GM12878 (cell line): Measurements from ENCODE around the gene DDR2. TPM values are rescaled to one million over a fixed set of nuclear protein-coding genes. Genes with fewer than 3 reads are reported as not detected.

Experiments used
- ASH2L ChIP-seq: fragments of 300-600, 200-600 bp; sonication (generic); IDR thresholded peaks from 2 replicates; pipeline ENCODE4 v1.6.1; 2017; ENCODE audit warnings: low read depth, mild to moderate bottlenecking, borderline replicate concordance
- CUX1 ChIP-seq: IDR thresholded peaks from 2 replicates; pipeline ENCODE4 v1.6.1; 2012; ENCODE audit warnings: improper control_type of control experiment, low read depth, low read length; ENCODE audit not compliant: insufficient replicate concordance
- DPF2 ChIP-seq: fragments of 450-650 bp; IDR thresholded peaks from 2 replicates; pipeline ENCODE4 v1.6.1; 2017; ENCODE audit warnings: mild to moderate bottlenecking
- FOXK2 ChIP-seq: fragments of 450-650 bp; IDR thresholded peaks from 2 replicates; pipeline ENCODE4 v1.6.1; 2017; ENCODE audit warnings: mild to moderate bottlenecking, moderate library complexity
- FOXM1 ChIP-seq: IDR thresholded peaks from 2 replicates; pipeline ENCODE4 v1.6.1; 2012; ENCODE audit warnings: low read depth, mild to moderate bottlenecking, inconsistent platforms, low read length, moderate library complexity
- KDM1A ChIP-seq: fragments of 200-600 bp; sonication (generic); IDR thresholded peaks from 2 replicates; pipeline ENCODE4 v1.6.1; 2016; ENCODE audit warnings: borderline replicate concordance
- MEF2B ChIP-seq: fragments of 450-650 bp; IDR thresholded peaks from 2 replicates; pipeline ENCODE4 v1.6.1; 2018; ENCODE audit warnings: mild to moderate bottlenecking, moderate library complexity; ENCODE audit not compliant: partially characterized antibody, poor library complexity, severe bottlenecking
- MTA3 ChIP-seq: IDR thresholded peaks from 2 replicates; pipeline ENCODE4 v1.6.1; 2012; ENCODE audit warnings: low read length, inconsistent platforms, borderline replicate concordance
- NBN ChIP-seq: fragments of 450-650 bp; IDR thresholded peaks from 2 replicates; pipeline ENCODE4 v1.6.1; 2016
- NFXL1 ChIP-seq: fragments of 450-650 bp; IDR thresholded peaks from 2 replicates; pipeline ENCODE4 v1.6.1; 2017; ENCODE audit warnings: antibody characterized with exemption, mild to moderate bottlenecking, borderline replicate concordance
- POLR2AphosphoS2 ChIP-seq: IDR thresholded peaks from 2 replicates; pipeline ENCODE4 v1.6.1; 2011; ENCODE audit warnings: low read depth, mild to moderate bottlenecking, low read length, improper control_type of control experiment, moderate library complexity
- RAD51 ChIP-seq: fragments of 450-650 bp; IDR thresholded peaks from 2 replicates; pipeline ENCODE4 v1.6.1; 2016; ENCODE audit warnings: moderate library complexity, mild to moderate bottlenecking, inconsistent platforms
- RELB ChIP-seq: fragments of 450-650 bp; IDR thresholded peaks from 2 replicates; pipeline ENCODE4 v1.6.1; 2017; ENCODE audit warnings: low read depth, mild to moderate bottlenecking, moderate library complexity
- SMAD1 ChIP-seq: fragments of 450-650 bp; IDR thresholded peaks from 2 replicates; pipeline ENCODE4 v1.6.1; 2018; ENCODE audit warnings: mild to moderate bottlenecking, low read depth; ENCODE audit not compliant: partially characterized antibody
- polyA plus RNA-seq, 11 experiments: library from polyadenylated mRNA; depleted of rRNA in 4 of 11; unstranded in 6 of 11; stranded (reverse) in 5 of 11; fragments of >200 nt; fragmentation: Nextera tagmentation in 4 of 11; fragmentation: Illumina TruSeq in 1 of 11; extraction: Ambion mirVana in 4 of 11; extraction: Trizol in 1 of 11; gene quantifications; 1 replicate in 1 of 11; 2 replicates in 10 of 11; pipeline versions ENCODE4 v1.2.1 to v1.2.3, GENCODE V29; 2011 to 2016; ENCODE audit warnings: inconsistent platforms in 2 of 11, missing spikeins in 2 of 11, low read depth in 1 of 11
- total RNA-seq, 4 experiments: library from RNA; depleted of rRNA in 3 of 4; stranded (reverse); fragments of >200 nt in 3 of 4; fragmentation: Illumina TruSeq in 1 of 4; extraction: Trizol in 1 of 4; gene quantifications; 2 replicates each; pipeline versions ENCODE4 v1.2.1 to v1.2.3, GENCODE V29; 2013 to 2021
- TF ChIP-seq, protein P1 (sequence below): IDR thresholded peaks from 2 replicates; pipeline ENCODE4 v1.6.1; 2012; ENCODE audit warnings: low read depth, low read length, improper control_type of control experiment

DDR2 gene
- total and polyA plus RNA-seq, 10 of the 15 experiments (the other 5 are each of a cell fraction or from before 2014, with no cell fraction given), result 1.9 to 8.8 (median 5.5) TPM

GRCh38 chr1:162632698-162633080 lies 425 bp downstream of the DDR2 start (continued):
- TF ChIP-seq DPF2, result no peak
- peak; percentile 83 for TF ChIP-seq CUX1
- TF ChIP-seq MEF2B, result no peak
- TF ChIP-seq SMAD1, result no peak
- no peak for TF ChIP-seq NFXL1
- no peak for TF ChIP-seq FOXM1
- TF ChIP-seq MTA3, result 0 out of 2 replicates have a peak, but pooled peaks have one; percentile 52
- TF ChIP-seq RAD51, result 0 out of 2 replicates have a peak, but pooled peaks have one; percentile 31
- no peak for TF ChIP-seq NBN
- no peak for TF ChIP-seq KDM1A
- no peak for TF ChIP-seq POLR2AphosphoS2
- no peak for TF ChIP-seq FOXK2
- TF ChIP-seq, protein P1, sequence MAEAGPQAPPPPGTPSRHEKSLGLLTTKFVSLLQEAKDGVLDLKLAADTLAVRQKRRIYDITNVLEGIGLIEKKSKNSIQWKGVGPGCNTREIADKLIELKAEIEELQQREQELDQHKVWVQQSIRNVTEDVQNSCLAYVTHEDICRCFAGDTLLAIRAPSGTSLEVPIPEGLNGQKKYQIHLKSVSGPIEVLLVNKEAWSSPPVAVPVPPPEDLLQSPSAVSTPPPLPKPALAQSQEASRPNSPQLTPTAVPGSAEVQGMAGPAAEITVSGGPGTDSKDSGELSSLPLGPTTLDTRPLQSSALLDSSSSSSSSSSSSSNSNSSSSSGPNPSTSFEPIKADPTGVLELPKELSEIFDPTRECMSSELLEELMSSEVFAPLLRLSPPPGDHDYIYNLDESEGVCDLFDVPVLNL, result no peak
- no peak for TF ChIP-seq RELB
- TF ChIP-seq ASH2L, result no peak
